ENCODE measurements around the gene NPPC. TPM values are rescaled to one million over a fixed set of nuclear protein-coding genes. Genes with fewer than 3 reads are reported as not detected.
"Not testable (repeated sequence)": the region's sequence is repeated elsewhere in the genome, so short reads cannot be mapped to it uniquely, and the experiment has no call there.

The NPPC gene
- total and polyA plus RNA-seq, 9 donors: 1.5 to 17.3 (median 4.7) TPM

DNA sequence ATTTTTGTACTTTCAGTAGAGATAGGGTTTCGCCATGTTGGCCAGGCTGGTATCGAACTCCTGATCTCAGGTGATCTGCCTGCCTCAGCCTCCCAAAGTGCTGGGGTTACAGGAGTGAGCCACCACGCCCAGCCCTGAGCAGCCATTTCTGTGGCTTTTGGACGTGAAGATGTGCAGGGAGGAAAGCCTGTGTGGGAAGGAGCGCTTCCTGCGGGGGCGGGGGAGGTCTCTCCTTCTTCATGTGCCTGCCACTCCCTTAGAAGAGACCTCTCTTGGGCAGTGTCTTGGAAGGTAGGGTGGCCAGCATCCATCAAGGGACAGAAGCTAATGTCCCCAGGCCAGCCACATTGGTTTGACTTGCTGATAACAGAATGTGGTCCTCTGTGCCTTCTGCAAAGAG is 16.0 kb downstream of the NPPC start:
- not testable (repeated sequence) for H3K4me3 ChIP-seq (ENCODE audit: low read length); H3K36me3 ChIP-seq (ENCODE audit: control insufficient read depth, insufficient read depth, low read length); H3K27me3 ChIP-seq (ENCODE audit: control insufficient read depth, insufficient read depth, low read length); DNase-seq; H3K9me3 ChIP-seq (replicated peaks; ENCODE audit: control insufficient read depth, low read depth, low read length); H3K27ac ChIP-seq (ENCODE audit: low read length); H3K4me1 ChIP-seq (ENCODE audit: control insufficient read depth, insufficient read depth, low read length)
- WGBS (ENCODE audit: insufficient coverage): 83% methylated on average over 7 of the region's 7 CpGs

DNA sequence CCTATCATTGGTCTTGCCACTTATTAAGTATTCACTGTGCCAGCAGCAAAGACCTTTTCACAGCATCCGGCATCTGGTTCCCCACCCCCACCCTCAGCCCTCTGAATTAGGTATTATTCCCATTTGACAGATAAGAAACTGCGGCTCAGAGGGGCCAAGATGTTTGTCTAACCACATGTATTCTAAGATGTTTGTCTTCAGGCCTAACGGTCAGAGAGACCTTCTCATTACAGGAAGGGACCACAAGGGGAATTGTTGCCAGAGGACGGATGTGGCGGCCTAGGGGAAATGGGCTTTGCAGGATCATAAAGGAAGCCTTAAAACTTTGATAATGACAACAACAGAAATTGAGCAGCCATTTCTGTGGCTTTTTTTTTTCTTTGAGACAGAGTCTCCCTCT is 16.6 kb downstream of the NPPC start:
- no peaks in the 10 kb centered on the region for H3K4me1 ChIP-seq (ENCODE audit: control insufficient read depth, insufficient read depth, low read length)
- no peak overlapping the region for H3K4me3 ChIP-seq (ENCODE audit: low read length)
- 20% methylated on average over 1 of the region's 5 CpGs for WGBS (ENCODE audit: insufficient coverage)
- peaks cover 4% of the 10 kb centered on the region for H3K27me3 ChIP-seq (ENCODE audit: control insufficient read depth, insufficient read depth, low read length)
- H3K27ac ChIP-seq (ENCODE audit: low read length): no peak overlapping the region
- H3K9me3 ChIP-seq (replicated peaks; ENCODE audit: control insufficient read depth, low read depth, low read length): no peaks in the 10 kb centered on the region
- DNase-seq: no peak
- H3K36me3 ChIP-seq (ENCODE audit: control insufficient read depth, insufficient read depth, low read length): no peaks in the 10 kb centered on the region

GRCh38 chr2:231908584-231908983 is 17.6 kb downstream of the NPPC start:
- no peak overlapping the region for H3K27ac ChIP-seq (ENCODE audit: low read length)
- H3K4me1 ChIP-seq (ENCODE audit: control insufficient read depth, insufficient read depth, low read length): no peaks in the 10 kb centered on the region
- no peak for DNase-seq
- H3K27me3 ChIP-seq (ENCODE audit: control insufficient read depth, insufficient read depth, low read length): peaks cover 4% of the 10 kb centered on the region
- no peak overlapping the region for H3K4me3 ChIP-seq (ENCODE audit: low read length)
- no peaks in the 10 kb centered on the region for H3K36me3 ChIP-seq (ENCODE audit: control insufficient read depth, insufficient read depth, low read length)
- 87% methylated on average over 7 of the region's 8 CpGs for WGBS (ENCODE audit: insufficient coverage)
- H3K9me3 ChIP-seq (replicated peaks; ENCODE audit: control insufficient read depth, low read depth, low read length): no peaks in the 10 kb centered on the region

- no peaks in the 10 kb centered on the region for H3K4me1 ChIP-seq (ENCODE audit: control insufficient read depth, insufficient read depth, low read length)
- no peaks in the 10 kb centered on the region for H3K9me3 ChIP-seq (replicated peaks; ENCODE audit: control insufficient read depth, low read depth, low read length)
- H3K4me3 ChIP-seq (ENCODE audit: low read length): no peak overlapping the region
- H3K27ac ChIP-seq (ENCODE audit: low read length): no peak overlapping the region
- H3K27me3 ChIP-seq (ENCODE audit: control insufficient read depth, insufficient read depth, low read length): peaks cover 4% of the 10 kb centered on the region
- whole genome bisulfite sequencing (ENCODE audit: insufficient coverage): 96% methylated on average over 4 of the region's 8 CpGs
- DNase-seq: no peak
- no peaks in the 10 kb centered on the region for H3K36me3 ChIP-seq (ENCODE audit: control insufficient read depth, insufficient read depth, low read length)
These were observed 18.4 kb downstream of the NPPC start for GRCh38 chr2:231907765-231908164.

GRCh38 chr2:231905026-231905425 is 21.2 kb downstream of the NPPC start:
- H3K4me3 ChIP-seq (ENCODE audit: low read length): no peak overlapping the region
- no peak for DNase-seq
- peaks cover 7% of the 10 kb centered on the region for H3K27me3 ChIP-seq (ENCODE audit: control insufficient read depth, insufficient read depth, low read length)
- 89% methylated on average over 3 of the region's 4 CpGs for WGBS (ENCODE audit: insufficient coverage)
- no peak overlapping the region for H3K27ac ChIP-seq (ENCODE audit: low read length)
- no peaks in the 10 kb centered on the region for H3K9me3 ChIP-seq (replicated peaks; ENCODE audit: control insufficient read depth, low read depth, low read length)
- H3K36me3 ChIP-seq (ENCODE audit: control insufficient read depth, insufficient read depth, low read length): no peaks in the 10 kb centered on the region
- no peaks in the 10 kb centered on the region for H3K4me1 ChIP-seq (ENCODE audit: control insufficient read depth, insufficient read depth, low read length)

GRCh38 chr2:231904161-231904611 is 22.0 kb downstream of the NPPC start:
- WGBS (ENCODE audit: insufficient coverage): 79% methylated on average over 8 of the region's 12 CpGs
- Histone ChIP-seq H3K27ac (ENCODE audit: low read length) (no peak overlapping the region), H3K4me3 (ENCODE audit: low read length) (no peak overlapping the region), H3K4me1 (ENCODE audit: control insufficient read depth, insufficient read depth, low read length) (no peaks in the 10 kb centered on the region), H3K9me3 (replicated peaks; ENCODE audit: control insufficient read depth, low read depth, low read length) (no peaks in the 10 kb centered on the region), H3K27me3 (ENCODE audit: control insufficient read depth, insufficient read depth, low read length) (peaks cover 9% of the 10 kb centered on the region), H3K36me3 (ENCODE audit: control insufficient read depth, insufficient read depth, low read length) (no peaks in the 10 kb centered on the region)
- DNase-seq: no peak

DNA sequence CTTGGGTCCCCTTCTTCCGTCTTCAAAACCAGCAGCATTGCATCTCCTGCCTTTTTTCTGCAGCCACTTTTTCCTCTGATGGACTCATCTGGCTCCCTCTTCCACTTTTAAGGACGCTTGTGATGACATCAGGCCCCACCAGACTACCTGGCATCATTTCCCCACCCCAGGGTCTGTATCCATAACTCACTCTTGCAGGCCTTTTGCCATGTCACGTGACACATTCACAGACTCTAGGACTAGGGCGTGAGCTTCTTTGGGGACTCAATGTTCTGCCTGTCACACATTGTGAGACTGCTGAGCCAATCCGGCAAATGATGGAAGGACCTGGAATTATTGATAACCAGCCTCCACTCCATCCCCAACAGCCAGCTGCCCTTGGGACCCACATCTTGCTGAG is 23.6 kb downstream of the NPPC start:
- 62% methylated on average over 4 of the region's 5 CpGs for WGBS (ENCODE audit: insufficient coverage)
- Histone ChIP-seq H3K36me3 (ENCODE audit: control insufficient read depth, insufficient read depth, low read length) (no peaks in the 10 kb centered on the region), H3K9me3 (replicated peaks; ENCODE audit: control insufficient read depth, low read depth, low read length) (no peaks in the 10 kb centered on the region), H3K4me1 (ENCODE audit: control insufficient read depth, insufficient read depth, low read length) (no peaks in the 10 kb centered on the region), H3K27ac (ENCODE audit: low read length) (no peak overlapping the region), H3K27me3 (ENCODE audit: control insufficient read depth, insufficient read depth, low read length) (peaks cover 12% of the 10 kb centered on the region), H3K4me3 (ENCODE audit: low read length) (no peak overlapping the region)
- no peak for DNase-seq

- Histone ChIP-seq H3K4me3 (ENCODE audit: low read length) (no peak overlapping the region), H3K27ac (ENCODE audit: low read length) (no peak overlapping the region), H3K27me3 (ENCODE audit: control insufficient read depth, insufficient read depth, low read length) (peaks cover 12% of the 10 kb centered on the region), H3K36me3 (ENCODE audit: control insufficient read depth, insufficient read depth, low read length) (no peaks in the 10 kb centered on the region), H3K9me3 (replicated peaks; ENCODE audit: control insufficient read depth, low read depth, low read length) (no peaks in the 10 kb centered on the region), H3K4me1 (ENCODE audit: control insufficient read depth, insufficient read depth, low read length) (no peaks in the 10 kb centered on the region)
- no peak for DNase-seq
- WGBS (ENCODE audit: insufficient coverage): 52% methylated on average over 4 of the region's 5 CpGs
These were observed 25.2 kb downstream of the NPPC start for GRCh38 chr2:231900972-231901371.

DNA sequence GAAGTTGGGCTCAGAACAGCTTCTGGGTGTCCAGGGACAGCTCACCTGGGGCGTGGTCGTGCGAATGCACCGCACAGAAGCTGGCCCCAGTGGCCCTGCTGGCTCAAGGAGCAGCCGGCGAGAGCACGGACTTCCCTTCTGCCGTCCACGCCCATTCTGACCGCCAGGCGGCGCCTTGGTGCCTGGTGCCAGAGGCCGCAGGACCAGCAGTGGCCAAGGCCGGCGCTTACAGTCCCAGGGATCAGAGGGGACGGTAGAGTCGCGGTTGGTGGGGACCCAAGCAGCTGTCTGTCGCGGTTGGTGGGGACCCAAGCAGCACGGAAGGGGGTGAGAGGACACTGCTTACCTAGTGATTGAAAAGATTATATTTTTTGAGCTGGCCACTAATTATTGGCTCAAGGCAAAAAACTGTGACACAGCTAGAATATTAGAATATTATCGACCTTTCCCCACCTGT is 25.7 kb downstream of the NPPC start:
- Histone ChIP-seq H3K4me1 (ENCODE audit: control insufficient read depth, insufficient read depth, low read length) (no peaks in the 10 kb centered on the region), H3K27ac (ENCODE audit: low read length) (no peak overlapping the region), H3K4me3 (ENCODE audit: low read length) (no peak overlapping the region), H3K27me3 (ENCODE audit: control insufficient read depth, insufficient read depth, low read length) (peaks cover 12% of the 10 kb centered on the region), H3K9me3 (replicated peaks; ENCODE audit: control insufficient read depth, low read depth, low read length) (no peaks in the 10 kb centered on the region), H3K36me3 (ENCODE audit: control insufficient read depth, insufficient read depth, low read length) (no peaks in the 10 kb centered on the region)
- 13% methylated on average over 21 of the region's 22 CpGs for WGBS (ENCODE audit: insufficient coverage)
- DNase-seq: peak; percentile 39

DNA sequence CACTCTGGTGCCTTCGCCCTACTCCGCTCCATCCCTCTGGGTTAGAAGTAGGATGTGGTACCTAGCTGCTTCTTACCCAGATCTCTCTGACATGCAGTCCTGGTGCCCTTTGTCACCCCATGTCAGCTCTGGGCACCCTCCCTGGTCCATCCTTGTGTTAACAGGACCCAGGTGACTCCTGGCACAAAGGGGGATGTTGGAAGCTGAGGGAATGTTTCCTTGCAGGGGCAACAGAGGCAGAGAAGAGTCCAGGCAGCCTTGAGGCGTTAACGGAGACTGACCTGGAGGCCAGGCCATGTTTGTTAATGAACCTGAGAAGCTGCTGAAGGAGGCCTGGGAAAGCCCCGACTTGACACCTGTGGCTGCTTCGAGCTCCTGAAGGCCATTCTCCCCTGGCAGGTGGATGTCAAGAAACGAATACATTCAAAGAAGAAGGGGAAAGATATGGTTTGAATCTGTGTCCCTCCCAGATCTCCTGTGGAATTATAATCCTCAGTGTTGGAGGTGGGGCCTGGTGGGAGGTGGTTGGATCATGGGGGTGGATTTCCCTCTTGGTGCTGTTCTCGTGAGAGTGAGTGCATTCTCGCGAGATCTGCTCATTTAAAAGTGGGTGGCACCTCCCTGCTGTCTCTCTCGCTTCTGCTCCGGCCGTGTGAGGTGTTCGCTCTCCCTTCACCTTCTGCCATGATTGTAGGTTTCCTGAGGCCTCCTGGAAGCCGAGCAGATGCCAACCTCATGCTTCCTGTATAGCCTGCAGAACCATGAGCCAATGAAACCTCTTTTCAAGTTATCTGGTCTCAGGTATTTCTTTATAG is 31.4 kb downstream of the NPPC start:
- no peak overlapping the region for H3K4me3 ChIP-seq (ENCODE audit: low read length)
- no peak overlapping the region for H3K27ac ChIP-seq (ENCODE audit: low read length)
- H3K4me1 ChIP-seq (ENCODE audit: control insufficient read depth, insufficient read depth, low read length): no peaks in the 10 kb centered on the region
- H3K36me3 ChIP-seq (ENCODE audit: control insufficient read depth, insufficient read depth, low read length): no peaks in the 10 kb centered on the region
- H3K9me3 ChIP-seq (replicated peaks; ENCODE audit: control insufficient read depth, low read depth, low read length): no peaks in the 10 kb centered on the region
- peaks cover 4% of the 10 kb centered on the region for H3K27me3 ChIP-seq (ENCODE audit: control insufficient read depth, insufficient read depth, low read length)
- 92% methylated on average over 12 of the region's 15 CpGs for WGBS (ENCODE audit: insufficient coverage)
- DNase-seq: no peak

Data from muscle of leg (tissue), 11 donors.